Mucosa of descending colon (tissue), 3 donors: Measurements from ENCODE around the gene SERPINE2. TPM values are rescaled to one million over a fixed set of nuclear protein-coding genes. Genes with fewer than 3 reads are reported as not detected.

ENCODE experiments used
- ATAC-seq: fragments of 200-7000 bp; cut with Tn5 transposase; one replicate; pipeline ENCODE4 v1.9.1; 2020; ENCODE audit warnings: mild to moderate bottlenecking, moderate library complexity
- DNase-seq, 3 donors: peaks; one replicate each; pipeline ENCODE4 v3.0.0-alpha.2; 2020
- H3K36me3 ChIP-seq: fragments of 200-600 bp; one replicate; pipeline ENCODE4 v1.8.0; 2021; ENCODE audit warnings: low read depth, mild to moderate bottlenecking
- H3K4me1 ChIP-seq: fragments of 200-600 bp; one replicate; pipeline ENCODE4 v1.8.0; 2021; ENCODE audit warnings: low read depth, mild to moderate bottlenecking
- H3K4me3 ChIP-seq: fragments of 200-600 bp; one replicate; pipeline ENCODE4 v1.8.0; 2021; ENCODE audit warnings: mild to moderate bottlenecking
- H3K9me3 ChIP-seq: fragments of 200-600 bp; one replicate; pipeline ENCODE4 v1.8.0; 2021; ENCODE audit warnings: mild to moderate bottlenecking
- CTCF ChIP-seq: fragments of 200-600 bp; IDR thresholded peaks from one replicate; pipeline ENCODE4 v1.8.0; 2022; ENCODE audit warnings: antibody characterized with exemption, mild to moderate bottlenecking
- intact Hi-C, 2 donors: fragments of 100-400 bp; cut with DNase I in 1 of 2; cut with micrococcal nuclease in 1 of 2; formaldehyde crosslinking; loops; one replicate each; pipeline versions ENCODE4 v1.11.0 to v1.11.1; 2022; cut with DNase I, micrococcal nuclease
- total RNA-seq, 3 donors: library from RNA; stranded (reverse); fragmentation: NEBNext Ultra II Directional in 2 of 3; extraction: Animal tissue kit (Norgen Biotek cat#: 25700) in 2 of 3; gene quantifications; one replicate each; pipeline versions ENCODE4 v1.2.1 to v1.2.4, GENCODE V29; 2021 to 2023
- donor health status: DM: no; HTN: no; CAD: no; lungs with moderate emphysema.
- donor health status: DM: no; HTN: no; CAD: no.
- donor health status: DM: no; HTN: yes; CAD: no.

SERPINE2 gene
- total RNA-seq, 3 donors from 2014 or later: 10.6 to 15.9 (median 12.4) TPM

DNA sequence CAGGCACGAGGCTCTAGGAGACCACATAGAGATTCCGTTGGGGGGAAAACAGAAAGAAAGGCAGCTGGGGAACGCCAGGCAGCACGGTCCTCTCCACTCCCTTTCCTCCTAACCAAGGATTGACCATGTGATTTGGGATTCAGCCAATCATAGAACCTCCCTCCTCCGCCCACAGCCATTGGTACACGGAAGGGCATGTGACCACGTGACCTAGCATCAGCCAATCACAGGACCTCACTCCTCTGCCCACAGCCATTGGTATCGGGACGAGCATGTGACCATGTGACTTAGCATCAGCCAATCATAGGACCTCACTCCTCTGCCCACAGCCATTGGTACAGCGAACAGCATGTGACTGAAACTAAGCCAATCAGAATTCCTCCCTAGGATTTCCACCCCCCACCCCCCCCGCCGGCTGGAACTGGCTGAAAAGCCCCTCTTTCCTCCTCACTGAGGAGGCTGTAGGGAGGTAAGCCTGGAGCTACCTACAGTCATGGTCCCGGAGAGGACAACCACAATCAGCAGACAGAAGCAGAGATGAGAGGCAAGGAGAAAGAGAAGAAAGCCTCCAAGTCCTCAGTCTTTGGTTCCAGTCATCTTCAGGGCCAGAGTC, 7.6 kb downstream of the SERPINE2 start:
- no peak for ATAC-seq
- Histone ChIP-seq H3K36me3 (no peaks in the 10 kb centered on the region), H3K4me3 (no peak overlapping the region), H3K4me1 (no peaks in the 10 kb centered on the region), H3K9me3 (no peaks in the 10 kb centered on the region)
- DNase-seq: no peak
- intact Hi-C loops: no loop called here
- no peak for TF ChIP-seq CTCF

- TF ChIP-seq CTCF: no peak
- H3K4me3 ChIP-seq: no peak overlapping the region
- DNase-seq (no peak), ATAC-seq (no peak)
- no peaks in the 10 kb centered on the region for H3K36me3 ChIP-seq
- intact Hi-C loops: no loop called here
- no peaks in the 10 kb centered on the region for H3K4me1 ChIP-seq
- H3K9me3 ChIP-seq: no peaks in the 10 kb centered on the region
These were observed 8.3 kb downstream of the SERPINE2 start for GRCh38 chr2:224030786-224031185.

DNA sequence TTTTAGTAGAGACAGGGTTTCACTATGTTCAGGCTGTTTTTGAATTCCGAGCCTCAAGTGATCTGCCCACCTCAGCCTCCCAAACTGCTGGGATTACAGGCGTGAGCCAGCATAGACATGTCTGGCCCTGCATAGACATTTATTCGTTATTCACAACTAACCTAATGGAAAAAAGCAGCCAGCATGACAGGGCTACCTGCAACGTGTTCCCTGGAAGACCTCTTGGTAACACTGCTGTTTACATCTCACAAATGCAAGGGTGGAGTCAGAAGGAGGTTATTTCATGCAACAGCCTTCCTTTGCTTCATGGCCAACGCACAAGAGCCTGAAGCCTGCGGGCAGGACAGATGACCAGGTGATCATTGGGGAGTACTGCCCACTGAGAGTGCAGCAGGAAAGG, 9.2 kb downstream of the SERPINE2 start:
- DNase-seq: no peak
- intact Hi-C loops: no loop called here
- ATAC-seq: no peak
- no peaks in the 10 kb centered on the region for H3K4me1 ChIP-seq
- H3K9me3 ChIP-seq: no peaks in the 10 kb centered on the region
- no peak overlapping the region for H3K4me3 ChIP-seq
- no peaks in the 10 kb centered on the region for H3K36me3 ChIP-seq
- no peak for TF ChIP-seq CTCF

GRCh38 chr2:224027931-224028330, 11.2 kb downstream of the SERPINE2 start:
- no peak for DNase-seq
- Histone ChIP-seq H3K4me1 (no peaks in the 10 kb centered on the region), H3K36me3 (no peaks in the 10 kb centered on the region), H3K9me3 (no peaks in the 10 kb centered on the region), H3K4me3 (no peak overlapping the region)
- no peak for TF ChIP-seq CTCF
- ATAC-seq: no peak
- intact Hi-C loops: no loop called here

DNA sequence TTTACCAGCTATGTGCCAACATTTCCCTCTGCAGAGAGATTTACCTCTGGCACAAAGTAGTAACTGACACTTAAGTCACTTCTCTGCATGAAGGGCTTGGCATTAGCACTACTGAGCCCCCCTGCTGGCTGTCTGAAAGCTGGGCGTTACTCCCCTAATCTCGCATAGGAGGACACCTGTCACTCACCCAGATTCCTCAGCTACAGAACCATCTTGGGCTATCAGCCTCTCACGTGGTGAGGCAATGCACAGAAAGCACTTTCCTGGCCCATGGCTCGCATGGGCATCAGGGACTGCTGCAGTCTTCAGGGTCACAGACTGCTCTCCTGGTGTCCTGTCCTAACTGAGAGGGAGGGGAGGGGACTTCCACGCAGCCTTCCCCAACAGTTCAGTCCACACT, 12.0 kb downstream of the SERPINE2 start:
- ATAC-seq (no peak), DNase-seq (no peak)
- H3K4me1 ChIP-seq: no peaks in the 10 kb centered on the region
- H3K9me3 ChIP-seq: no peaks in the 10 kb centered on the region
- TF ChIP-seq CTCF: no peak
- intact Hi-C loops: no loop called here
- H3K4me3 ChIP-seq: no peak overlapping the region
- H3K36me3 ChIP-seq: no peaks in the 10 kb centered on the region

DNA sequence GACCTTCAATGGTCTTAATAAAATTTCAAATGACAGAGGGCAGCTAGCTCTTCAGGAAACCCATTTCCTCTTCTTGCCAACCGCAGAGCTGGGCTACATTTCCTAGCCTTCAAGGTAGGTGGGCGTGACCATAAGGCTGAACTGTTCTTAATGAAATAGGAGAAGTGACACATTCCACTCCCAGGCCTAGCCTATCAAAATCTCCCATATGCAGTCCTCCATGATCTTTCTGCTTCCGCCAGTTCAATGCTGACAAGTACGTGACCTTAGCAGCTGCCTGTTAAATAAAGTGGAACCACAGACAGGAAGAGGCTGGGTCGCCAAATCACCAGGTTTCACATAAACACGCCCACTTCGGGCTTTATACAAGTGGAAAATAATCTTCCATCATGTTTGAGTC, 13.2 kb downstream of the SERPINE2 start:
- H3K9me3 ChIP-seq: no peaks in the 10 kb centered on the region
- no peak overlapping the region for H3K4me3 ChIP-seq
- H3K4me1 ChIP-seq: no peaks in the 10 kb centered on the region
- H3K36me3 ChIP-seq: no peaks in the 10 kb centered on the region
- no peak for TF ChIP-seq CTCF
- intact Hi-C loops: no loop called here
- DNase-seq: peak in 1 of 3 donors; percentile 34
- ATAC-seq: peak; percentile 55
